ENCODE measurements around the gene CAPN13. TPM values are rescaled to one million over a fixed set of nuclear protein-coding genes. Genes with fewer than 3 reads are reported as not detected.
"Not testable (repeated sequence)": the region's sequence is repeated elsewhere in the genome, so short reads cannot be mapped to it uniquely, and the experiment has no call there.

Gene CAPN13
- total RNA-seq, 1 experiment from 2014 or later = not detected

DNA sequence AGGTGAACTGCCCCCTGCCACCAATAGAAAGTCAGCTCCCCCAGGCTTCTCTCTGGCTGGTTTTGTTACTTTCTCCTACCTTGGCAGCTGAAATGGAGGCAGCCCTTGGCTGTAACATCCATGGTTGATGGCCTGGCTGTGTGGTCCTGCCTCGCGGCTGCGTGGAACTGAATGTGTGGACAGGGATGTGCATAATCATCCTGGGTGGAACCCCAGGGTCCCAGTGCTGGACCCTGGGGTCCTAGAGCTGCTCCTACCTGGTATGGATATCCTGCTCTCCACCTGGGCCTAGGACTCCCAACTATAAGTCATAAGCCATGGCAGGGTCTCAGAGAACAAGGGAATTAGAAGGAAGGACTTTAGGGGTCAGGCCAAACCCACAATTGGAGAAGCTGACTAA lies 93.5 kb downstream of the CAPN13 start:
- in situ Hi-C loops (cut with HindIII; ENCODE audit: low pct_unique_long_range_greater_than_20kb, low sequenced_read_pairs) = no loop called here
- no peak for DNase-seq (ENCODE audit: low read depth)

DNA sequence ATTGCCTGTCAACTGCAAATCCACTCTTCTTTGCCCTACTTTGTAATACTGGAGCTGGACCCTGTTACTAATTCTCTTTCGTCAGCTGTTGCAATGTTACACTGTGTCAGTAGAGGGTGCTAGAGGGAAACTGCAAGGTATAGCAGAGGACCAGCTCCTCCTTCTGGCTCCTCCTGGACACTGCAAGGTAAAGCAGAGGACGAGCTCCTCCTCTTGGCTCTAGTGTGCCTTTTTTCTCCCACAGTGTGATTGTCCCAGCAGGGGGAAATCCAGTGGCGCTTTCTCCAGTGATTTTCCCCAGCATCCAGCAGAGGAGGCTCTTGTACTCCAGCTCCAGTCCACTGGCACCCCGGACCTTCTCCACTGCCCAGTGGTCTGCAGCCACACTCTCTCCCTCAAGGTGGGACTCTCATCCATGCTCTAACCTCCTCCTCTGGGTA lies 95.6 kb downstream of the CAPN13 start:
- in situ Hi-C loops (cut with HindIII; ENCODE audit: low pct_unique_long_range_greater_than_20kb, low sequenced_read_pairs) = no loop called here

DNA sequence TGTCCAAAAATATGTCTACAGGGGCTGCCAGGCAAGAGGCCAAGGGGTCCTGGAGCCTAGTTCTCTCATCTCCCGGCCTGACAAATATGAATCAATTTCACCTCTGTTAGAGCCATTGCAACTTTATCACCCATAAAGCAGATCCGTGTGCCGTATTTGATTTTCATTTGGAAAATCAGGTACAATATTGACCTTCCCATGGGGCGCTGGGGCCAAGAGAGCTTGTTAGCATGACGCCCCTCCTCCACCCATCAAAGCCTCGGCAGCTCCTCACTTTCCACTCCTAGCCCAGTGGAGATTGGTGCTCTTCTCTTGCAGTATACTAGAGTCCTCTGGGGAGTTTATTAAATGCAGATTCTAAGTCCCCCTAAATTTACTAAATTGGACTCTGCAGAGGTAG lies 96.8 kb downstream of the CAPN13 start:
- in situ Hi-C loops (cut with HindIII; ENCODE audit: low pct_unique_long_range_greater_than_20kb, low sequenced_read_pairs) = no loop called here
- no peak for DNase-seq (ENCODE audit: low read depth)

More for the DNA sequence above, 95.6 kb downstream of the CAPN13 start:
- peak; percentile 88 for DNase-seq (ENCODE audit: low read depth)

DNA sequence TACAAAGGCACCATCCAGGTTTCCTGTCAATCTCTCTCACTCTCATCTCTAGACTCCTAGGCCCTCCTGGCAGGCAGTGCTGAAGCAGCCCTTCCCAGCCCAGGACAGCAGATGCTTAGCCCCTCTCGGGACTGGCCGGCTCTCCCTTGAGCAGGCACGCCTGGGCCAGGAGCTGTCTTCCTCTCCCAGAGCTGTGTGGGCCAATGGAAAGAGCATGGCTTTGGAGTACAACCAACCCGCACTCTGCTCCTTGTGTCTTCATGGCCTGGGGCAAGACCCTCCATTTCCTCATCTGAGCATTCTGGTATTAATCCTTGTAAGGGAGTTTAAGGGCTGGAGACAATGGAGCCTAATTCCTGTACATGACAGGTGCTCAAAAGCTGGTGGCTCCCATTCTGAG lies 97.2 kb downstream of the CAPN13 start:
- in situ Hi-C loops (cut with HindIII; ENCODE audit: low pct_unique_long_range_greater_than_20kb, low sequenced_read_pairs) = no loop called here
- DNase-seq (ENCODE audit: low read depth) = no peak

DNA sequence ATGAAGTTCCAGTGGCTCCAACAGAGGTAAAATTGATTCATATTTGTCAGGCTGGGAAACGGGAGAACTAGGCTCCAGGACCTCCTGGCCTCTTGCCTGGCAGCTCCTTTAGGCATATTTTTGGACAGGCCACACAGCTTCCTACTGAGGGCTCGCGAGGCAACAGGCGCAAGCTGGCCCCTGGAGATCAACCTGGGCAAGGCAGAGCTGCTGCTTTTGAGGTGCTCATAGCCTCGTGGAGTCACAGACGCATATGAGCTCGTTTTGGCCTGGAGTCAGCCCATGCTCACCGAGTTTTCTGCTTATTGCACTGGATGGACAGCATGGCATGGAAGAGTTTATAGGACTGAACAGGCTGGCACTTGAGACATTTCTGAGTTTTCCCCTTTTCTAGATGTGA lies 97.7 kb downstream of the CAPN13 start:
- in situ Hi-C loops (cut with HindIII; ENCODE audit: low pct_unique_long_range_greater_than_20kb, low sequenced_read_pairs) = no loop called here
- no peak for DNase-seq (ENCODE audit: low read depth)

DNA sequence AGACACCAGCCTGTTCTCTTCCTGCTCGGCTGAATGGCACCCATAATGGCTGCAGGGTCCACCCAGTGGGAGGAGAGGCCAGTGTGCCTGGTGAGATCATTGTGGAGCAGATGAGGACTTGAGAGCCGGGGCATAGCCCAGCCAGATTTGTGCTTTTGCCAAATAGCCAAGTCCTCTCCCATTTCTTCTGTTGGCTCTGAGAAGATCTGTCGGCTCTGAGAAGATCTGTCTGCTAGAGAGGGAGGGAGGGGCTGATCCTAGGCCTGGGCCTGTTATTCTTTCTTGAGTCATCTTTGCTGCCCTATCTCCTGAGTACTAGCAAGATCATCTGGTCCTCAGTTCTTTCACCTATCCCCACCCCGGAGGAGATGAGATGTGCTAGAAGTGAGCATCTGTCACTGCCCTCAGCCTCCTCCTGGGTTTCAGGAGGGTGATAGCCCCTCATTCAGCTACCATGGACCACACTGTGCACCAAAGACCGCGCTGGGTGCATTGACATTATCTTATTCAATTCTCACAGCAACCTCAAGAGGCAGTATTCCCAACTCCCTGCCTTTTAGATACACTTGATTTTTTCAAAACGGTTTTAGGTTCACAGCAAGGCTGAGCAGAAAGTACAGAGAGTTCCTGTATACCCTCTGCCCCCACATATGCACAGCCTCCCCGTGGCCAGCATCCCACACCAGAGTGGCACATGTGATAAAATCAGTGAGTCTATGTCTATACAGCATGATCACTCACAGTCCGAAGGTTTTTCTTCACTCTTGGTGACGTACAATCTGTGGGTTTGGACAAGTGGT lies 98.6 kb downstream of the CAPN13 start:
- in situ Hi-C loops (cut with HindIII; ENCODE audit: low pct_unique_long_range_greater_than_20kb, low sequenced_read_pairs) = no loop called here
- DNase-seq (ENCODE audit: low read depth) = no peak

DNA sequence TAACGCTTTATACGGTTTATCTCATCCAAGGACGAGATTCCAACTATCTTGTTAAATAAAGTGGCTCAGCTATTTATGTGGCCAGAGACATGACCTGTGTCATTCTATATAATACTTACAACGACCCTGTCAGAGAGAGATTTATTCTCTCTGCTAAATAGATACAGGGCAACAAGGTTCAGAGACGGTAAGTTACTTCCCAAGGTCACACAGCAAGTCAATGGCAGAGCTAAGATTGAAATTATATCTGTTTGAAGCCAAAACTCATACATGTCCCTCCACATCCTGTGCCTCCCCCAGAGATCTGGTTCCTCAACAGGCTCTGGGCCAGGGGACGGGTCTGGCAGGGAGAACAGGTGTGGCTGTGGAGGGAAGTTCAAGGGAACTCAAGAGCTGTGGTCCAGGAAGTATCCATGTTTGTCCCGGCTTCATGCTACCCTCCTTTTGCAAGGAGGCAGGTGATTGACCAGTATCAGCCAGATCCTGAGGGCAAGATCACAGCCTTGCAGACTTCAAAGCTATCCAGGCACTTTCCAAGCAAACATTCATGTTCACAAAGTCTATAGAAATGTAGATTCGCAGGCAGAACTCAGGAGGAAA lies 99.8 kb downstream of the CAPN13 start:
- in situ Hi-C loops (cut with HindIII; ENCODE audit: low pct_unique_long_range_greater_than_20kb, low sequenced_read_pairs) = no loop called here
- no peak for DNase-seq (ENCODE audit: low read depth)

DNA sequence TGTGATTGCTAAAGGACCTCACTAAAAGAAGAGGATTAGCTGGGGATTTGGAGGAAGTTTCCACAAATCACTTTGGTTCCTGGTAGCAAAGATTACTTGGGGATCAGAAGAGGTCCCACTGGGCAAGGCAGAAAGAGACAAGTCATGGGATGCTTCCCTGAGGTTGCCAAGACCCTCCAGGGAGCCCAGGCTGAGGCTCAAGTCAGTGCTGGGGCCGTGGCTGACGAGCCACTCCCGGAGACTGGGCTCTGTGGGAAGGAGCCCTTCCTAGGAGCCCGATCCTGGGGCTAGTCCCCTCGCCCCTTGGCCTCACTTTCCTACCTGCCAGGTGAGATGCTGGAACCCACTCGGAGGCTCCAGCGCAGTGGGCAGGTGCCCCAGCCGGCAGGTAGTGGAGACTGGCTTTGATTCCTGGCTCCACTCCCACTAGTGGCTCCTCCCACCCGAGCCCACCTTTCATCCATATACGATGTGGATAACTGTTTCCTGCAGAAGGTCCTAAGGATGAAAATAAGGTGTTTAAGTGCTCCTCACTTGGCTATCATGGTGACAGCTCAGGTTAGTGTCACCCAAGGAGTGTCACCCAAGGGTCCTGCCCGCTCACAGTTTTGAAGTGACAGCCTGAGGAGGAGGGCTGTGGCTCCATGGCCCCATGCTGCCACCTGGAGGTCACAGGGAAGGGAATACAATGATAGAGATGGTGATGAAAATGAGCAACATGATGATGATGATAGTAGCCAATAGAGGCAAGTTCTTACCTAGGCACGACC lies 100.5 kb downstream of the CAPN13 start:
- in situ Hi-C loops (cut with HindIII; ENCODE audit: low pct_unique_long_range_greater_than_20kb, low sequenced_read_pairs) = no loop called here
- DNase-seq (ENCODE audit: low read depth) = peak; percentile 51

DNA sequence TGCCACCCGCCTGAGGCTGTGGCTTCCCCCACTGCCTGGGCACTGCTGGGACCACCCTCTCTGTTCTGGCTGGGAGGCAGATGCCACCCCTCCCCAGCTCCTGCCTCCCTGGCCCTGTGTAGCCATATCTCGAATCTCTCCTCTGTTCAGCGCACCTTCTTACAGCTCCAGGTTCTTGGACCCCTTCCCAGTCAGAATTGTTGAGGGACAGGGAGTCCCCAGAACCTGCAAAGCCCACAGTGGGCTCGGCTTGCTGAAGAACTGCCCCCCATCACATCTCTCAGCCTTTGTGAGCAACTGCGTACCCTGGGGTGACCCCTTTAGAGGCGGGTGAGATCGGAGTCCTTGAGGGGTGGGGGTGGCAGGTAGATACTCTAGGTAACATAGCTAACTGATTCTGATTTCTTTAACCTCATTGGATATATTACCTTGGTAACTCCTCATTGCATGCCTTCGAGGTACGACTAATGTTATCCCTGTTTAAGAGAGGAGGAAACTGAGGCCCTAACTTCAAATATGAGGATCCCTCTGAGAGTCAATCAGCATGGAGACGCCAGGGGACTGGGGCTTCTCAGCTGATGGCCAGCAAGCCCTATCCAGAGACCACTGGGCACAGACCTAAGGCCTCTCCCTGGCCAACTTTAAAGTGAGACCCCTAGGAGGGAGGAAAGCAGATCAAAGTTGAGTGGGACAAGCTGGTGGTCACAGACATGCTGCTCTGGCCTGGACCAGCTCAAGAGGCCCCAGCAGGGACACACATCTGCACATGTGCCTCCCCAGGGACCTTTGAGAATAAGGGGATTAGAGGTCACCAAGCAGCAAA lies 101.3 kb downstream of the CAPN13 start:
- no peak for DNase-seq (ENCODE audit: low read depth)
- in situ Hi-C loops (cut with HindIII; ENCODE audit: low pct_unique_long_range_greater_than_20kb, low sequenced_read_pairs) = no loop called here

DNA sequence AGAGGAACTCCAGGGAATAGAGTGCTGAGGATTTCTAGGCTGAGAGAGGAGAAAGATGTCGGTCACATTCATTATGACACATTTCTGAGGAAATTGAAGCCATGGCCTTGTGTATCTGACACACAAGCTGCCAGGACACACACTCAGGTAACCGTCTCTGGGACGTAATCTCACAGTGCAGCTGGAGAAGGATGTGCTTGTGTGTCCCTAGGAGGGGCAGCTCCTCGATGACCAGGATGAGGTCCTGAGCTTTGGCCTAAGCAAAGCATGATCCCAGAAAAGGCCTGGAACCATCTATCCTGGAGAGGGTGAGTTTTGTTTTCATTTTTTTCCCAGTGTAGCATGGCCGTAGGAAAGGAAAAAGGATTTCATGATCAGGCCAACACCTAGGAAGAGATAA lies 102.2 kb downstream of the CAPN13 start:
- in situ Hi-C loops (cut with HindIII; ENCODE audit: low pct_unique_long_range_greater_than_20kb, low sequenced_read_pairs) = no loop called here
- DNase-seq (ENCODE audit: low read depth) = no peak

DNA sequence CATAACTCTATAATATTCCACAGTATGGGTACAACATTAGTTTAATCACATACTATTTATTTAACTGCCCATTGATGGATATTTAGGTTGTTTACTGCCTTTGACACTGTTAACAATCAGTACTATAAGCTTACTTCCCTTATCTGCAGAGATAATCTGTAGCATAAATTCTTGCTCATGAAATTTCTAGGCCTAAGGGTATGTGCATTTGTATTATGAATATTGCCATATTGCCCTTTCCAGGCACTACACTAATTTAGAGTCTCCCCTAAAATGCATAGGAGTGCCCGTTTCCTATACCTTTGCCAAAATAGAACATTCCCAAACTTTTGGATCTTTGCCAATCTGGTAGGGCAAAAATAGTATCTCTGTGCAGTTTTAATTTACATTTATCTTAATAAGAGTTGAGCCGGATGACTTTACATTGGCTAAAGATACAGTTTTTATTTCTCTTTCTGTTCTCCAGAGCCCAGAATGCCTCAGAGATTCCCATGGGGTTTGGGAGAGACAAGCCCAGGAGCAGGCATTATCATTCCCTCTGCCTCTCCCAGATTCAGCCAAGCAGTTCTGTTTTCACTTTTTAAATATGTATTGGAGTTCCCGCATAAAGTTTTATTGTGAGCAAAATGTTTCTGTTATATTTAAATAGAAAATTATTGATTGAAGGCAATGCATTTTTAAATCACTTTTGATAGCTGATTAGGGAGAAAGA lies 102.8 kb downstream of the CAPN13 start:
- in situ Hi-C loops (cut with HindIII; ENCODE audit: low pct_unique_long_range_greater_than_20kb, low sequenced_read_pairs) = no loop called here
- no peak for DNase-seq (ENCODE audit: low read depth)

DNA sequence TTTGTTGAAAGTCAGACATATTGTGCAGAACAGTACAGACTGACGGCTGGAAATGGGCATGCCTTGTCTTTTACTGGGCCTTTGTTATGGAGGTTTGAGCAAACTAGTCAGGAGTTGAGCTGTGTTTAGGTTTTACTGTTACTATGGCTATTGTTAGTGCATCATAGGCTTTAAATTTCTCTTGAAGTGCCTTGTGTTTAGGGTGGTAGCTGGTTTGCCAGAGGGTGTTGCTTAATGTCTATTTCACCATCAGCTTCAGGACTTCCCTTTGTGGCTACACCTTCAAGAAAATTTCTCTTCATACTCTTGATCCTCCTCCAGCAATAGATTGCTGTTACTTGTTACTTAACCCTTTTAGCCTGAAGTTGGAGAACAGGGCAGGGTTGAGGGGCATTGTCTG lies 104.6 kb downstream of the CAPN13 start:
- in situ Hi-C loops (cut with HindIII; ENCODE audit: low pct_unique_long_range_greater_than_20kb, low sequenced_read_pairs) = no loop called here

DNA sequence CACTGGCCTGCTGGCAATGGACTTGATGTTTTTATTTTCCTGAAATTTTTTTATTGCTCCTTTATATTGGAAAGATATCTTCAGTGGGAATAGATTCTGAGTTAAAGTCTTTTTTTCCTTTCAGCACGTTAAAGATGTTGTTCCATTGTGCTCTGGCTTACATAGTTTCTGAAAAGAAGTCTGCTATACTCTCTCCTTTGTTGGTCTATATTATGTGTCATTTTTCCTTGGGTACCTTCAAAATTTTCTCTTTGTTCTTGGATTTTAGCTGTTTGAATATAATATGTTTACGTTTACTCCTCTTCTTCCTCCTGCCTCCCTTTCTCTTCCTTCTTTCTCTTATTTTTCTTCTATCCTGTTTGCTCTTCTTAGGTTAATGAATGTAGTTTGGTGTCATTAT lies 105.5 kb downstream of the CAPN13 start:
- in situ Hi-C loops (cut with HindIII; ENCODE audit: low pct_unique_long_range_greater_than_20kb, low sequenced_read_pairs) = no loop called here
- no peak for DNase-seq (ENCODE audit: low read depth)

More for the DNA sequence above, 104.6 kb downstream of the CAPN13 start:
- DNase-seq (ENCODE audit: low read depth) = no peak

DNA sequence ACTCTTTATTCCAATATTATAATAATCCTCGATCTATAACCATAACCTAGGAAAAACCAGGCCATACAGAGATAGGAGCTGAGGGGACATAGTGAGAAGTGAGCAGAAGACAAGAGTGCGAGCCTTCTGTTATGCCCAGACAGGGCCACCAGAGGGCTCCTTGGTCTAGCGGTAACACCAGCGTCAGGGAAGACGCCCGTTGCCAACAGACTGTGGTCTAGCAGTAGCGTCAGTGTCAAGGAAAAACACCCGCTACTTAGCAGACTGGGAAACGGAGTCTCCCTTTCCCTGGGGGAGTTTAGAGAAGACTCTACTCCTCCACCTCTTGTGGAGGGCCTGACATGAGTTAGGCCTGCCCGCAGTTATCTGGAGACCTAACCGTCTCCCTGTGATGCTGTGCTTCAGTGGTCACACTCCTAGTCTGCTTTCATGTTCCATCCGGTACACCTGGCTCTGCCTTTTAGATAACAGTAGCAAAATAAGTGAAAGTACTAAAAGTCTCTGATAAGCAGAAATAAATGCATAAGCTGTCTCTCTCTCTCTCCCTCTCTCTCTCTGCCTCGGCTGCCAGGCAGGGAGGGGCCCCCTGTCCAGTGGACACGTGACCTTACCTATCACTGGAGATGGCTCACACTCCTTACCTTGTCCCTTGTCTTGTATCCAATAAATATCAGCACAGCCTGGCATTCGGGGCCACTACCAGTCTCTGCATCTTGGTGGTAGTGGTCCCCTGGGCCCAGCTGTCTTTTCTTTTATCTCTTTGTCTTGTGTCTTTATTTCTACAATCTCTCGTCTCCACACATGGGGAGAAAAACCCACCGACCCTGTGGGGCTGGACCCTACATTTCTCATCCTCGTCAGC lies 109.8 kb downstream of the CAPN13 start:
- in situ Hi-C loops (cut with HindIII; ENCODE audit: low pct_unique_long_range_greater_than_20kb, low sequenced_read_pairs); DNase-seq (ENCODE audit: low read depth): not testable (repeated sequence)

DNA sequence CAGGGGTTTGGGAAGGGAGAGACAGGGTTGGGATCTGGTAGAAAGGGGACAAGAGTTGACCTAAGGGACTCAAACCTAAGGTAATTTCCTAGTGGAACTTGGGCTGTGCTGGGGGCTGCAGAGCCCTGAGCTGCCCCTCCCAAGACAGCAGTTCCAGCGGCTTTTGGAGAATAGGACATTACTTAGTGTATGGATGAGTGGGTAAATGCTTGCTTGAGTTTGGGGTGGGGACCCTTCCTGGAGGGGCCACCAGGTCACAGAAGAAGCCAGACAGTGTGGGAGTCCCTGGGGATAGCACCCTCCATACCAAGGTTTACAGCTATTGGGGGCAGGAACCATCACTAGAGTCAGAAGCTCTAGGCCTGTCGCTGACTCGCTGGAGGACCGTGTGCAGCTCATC lies 111.5 kb downstream of the CAPN13 start:
- DNase-seq (ENCODE audit: low read depth) = no peak
- in situ Hi-C loops (cut with HindIII; ENCODE audit: low pct_unique_long_range_greater_than_20kb, low sequenced_read_pairs) = no loop called here

DNA sequence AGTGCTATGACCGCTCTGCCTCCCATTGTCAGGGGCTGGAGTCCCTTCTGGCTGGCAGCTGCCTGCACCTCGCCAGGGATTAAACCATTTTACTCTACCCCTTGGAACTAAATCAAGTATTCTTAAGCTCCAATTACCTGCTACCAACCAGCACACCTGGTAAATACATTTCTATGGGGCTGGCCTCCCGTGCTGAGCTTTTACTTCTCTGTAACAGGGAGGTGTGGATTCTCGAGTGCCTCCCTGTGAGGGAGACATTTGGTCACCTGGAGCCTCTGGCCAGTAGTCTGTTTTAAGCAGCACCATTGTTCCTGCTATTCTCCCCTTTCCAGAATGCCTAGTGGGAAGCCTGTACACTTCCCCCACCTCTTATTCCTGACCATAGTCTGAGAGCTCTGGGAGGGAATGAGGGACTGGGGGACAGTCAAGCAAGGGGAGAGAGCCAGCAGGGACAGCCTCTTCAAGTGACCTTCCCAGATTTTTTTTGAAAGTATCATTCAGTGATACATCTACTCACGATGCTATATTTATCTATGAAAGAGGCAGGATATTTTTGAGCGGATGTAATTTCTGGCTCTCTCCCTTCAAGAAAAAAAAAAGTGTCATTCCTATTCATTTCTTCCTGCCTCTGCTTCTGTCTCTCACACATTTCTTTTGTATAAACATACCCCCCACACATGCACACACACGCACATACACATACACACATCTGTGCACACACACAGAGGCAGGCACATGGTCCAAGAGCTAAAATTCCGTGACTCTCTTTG lies 112.8 kb downstream of the CAPN13 start:
- in situ Hi-C loops (cut with HindIII; ENCODE audit: low pct_unique_long_range_greater_than_20kb, low sequenced_read_pairs) = no loop called here
- DNase-seq (ENCODE audit: low read depth) = no peak

All from Caki2 (cell line).